HepG2 (cell line): ENCODE data around the gene TFPI. TPM values are rescaled to one million over a fixed set of nuclear protein-coding genes. Genes with fewer than 3 reads are reported as not detected.

Experiments used
- BRF2 ChIP-seq: sonication (generic); formaldehyde crosslinking; IDR thresholded peaks from 2 replicates; pipeline ENCODE4 v1.8.1; 2022; ENCODE audit warnings: mild to moderate bottlenecking, missing genetic modification reagents
- MTA1 ChIP-seq: sonication (generic); formaldehyde crosslinking; IDR thresholded peaks from 2 replicates; pipeline ENCODE4 v1.4.0; 2020; ENCODE audit warnings: missing genetic modification reagents, mild to moderate bottlenecking, borderline replicate concordance
- SP5 ChIP-seq: IDR thresholded peaks from 2 replicates; pipeline ENCODE4 v1.6.1; 2016; ENCODE audit warnings: low read depth, borderline replicate concordance
- STAT5B ChIP-seq: sonication (generic); formaldehyde crosslinking; IDR thresholded peaks from 2 replicates; pipeline ENCODE4 v1.4.0; 2020; ENCODE audit warnings: missing genetic modification reagents
- SUZ12 ChIP-seq: fragments of 150-350 bp; IDR thresholded peaks from 2 replicates; pipeline ENCODE4 v1.6.1; 2014; ENCODE audit warnings: low read depth, low read length
- TAF1 ChIP-seq: sonication (generic); formaldehyde crosslinking; IDR thresholded peaks from 2 replicates; pipeline ENCODE4 v1.4.0; 2020; ENCODE audit warnings: missing genetic modification reagents
- TEAD3 ChIP-seq: optimal IDR thresholded peaks from 2 replicates; pipeline ENCODE3; 2016; ENCODE audit warnings: borderline replicate concordance
- TFDP2 ChIP-seq: sonication (generic); formaldehyde crosslinking; IDR thresholded peaks from 2 replicates; pipeline ENCODE4 v1.4.0; 2020; ENCODE audit warnings: missing genetic modification reagents
- TRIM22 ChIP-seq: fragments of 450-650 bp; IDR thresholded peaks from 2 replicates; pipeline ENCODE4 v1.6.1; 2017
- ZBTB7A ChIP-seq: sonication (generic); formaldehyde crosslinking; IDR thresholded peaks from 2 replicates; pipeline ENCODE4 v1.8.0; 2022; ENCODE audit warnings: mild to moderate bottlenecking, missing genetic modification reagents
- ZHX2 ChIP-seq, 2 experiments: sonication (generic) in 1 of 2; formaldehyde crosslinking in 1 of 2; IDR thresholded peaks; 2 replicates each; pipeline versions ENCODE4 v1.6.1 to v1.9.0; 2014 to 2022; ENCODE audit warnings: antibody characterized with exemption in 1 of 2, borderline replicate concordance in 1 of 2, inconsistent platforms in 1 of 2, low read depth in 1 of 2, missing genetic modification reagents in 1 of 2
- ZNF225 ChIP-seq: sonication (generic); formaldehyde crosslinking; IDR thresholded peaks from 2 replicates; pipeline ENCODE4 v1.4.0; 2020; ENCODE audit warnings: mild to moderate bottlenecking, missing genetic modification reagents
- ZNF839 ChIP-seq: sonication (generic); formaldehyde crosslinking; IDR thresholded peaks from 2 replicates; pipeline ENCODE4 v1.4.0; 2020; ENCODE audit warnings: missing genetic modification reagents, mild to moderate bottlenecking, borderline replicate concordance
- polyA plus RNA-seq, 8 experiments: library from polyadenylated mRNA; depleted of rRNA in 3 of 8; stranded (reverse) in 7 of 8; unstranded in 1 of 8; fragments of >200 nt; fragmentation: Illumina TruSeq in 4 of 8; extraction: Trizol in 4 of 8; gene quantifications; 2 replicates each; pipeline versions ENCODE4 v1.2.1 to v1.2.3, GENCODE V29; 2011 to 2016; ENCODE audit warnings: low read depth in 4 of 8, missing spikeins in 1 of 8, mixed read lengths in 1 of 8; ENCODE audit not compliant: insufficient read depth in 1 of 8
- total RNA-seq, 5 experiments: library from RNA; depleted of rRNA; stranded (reverse); fragments of >200 nt; fragmentation: Illumina TruSeq; extraction: Trizol; gene quantifications; 2 replicates each; pipeline ENCODE4 v1.2.3, GENCODE V29; 2016; ENCODE audit warnings: low read depth in 1 of 5
- TF ChIP-seq, protein P1 (sequence below), 2 experiments: sonication (generic) in 1 of 2; formaldehyde crosslinking in 1 of 2; IDR thresholded peaks; 2 replicates each; pipeline versions ENCODE4 v1.4.0 to v1.6.1; 2018 to 2020; ENCODE audit warnings: missing genetic modification reagents in 2 of 2, borderline replicate concordance in 1 of 2, low read depth in 1 of 2, mild to moderate bottlenecking in 1 of 2, missing biosample characterization in 1 of 2

The TFPI gene
- total and polyA plus RNA-seq, 2 of the 13 experiments (the other 11 are each of a cell fraction or from before 2014, with no cell fraction given): 301 to 436 TPM

- TF ChIP-seq SP5 (CRISPR knock-in tag): no peak
- TF ChIP-seq TRIM22: no peak
- TF ChIP-seq TEAD3: peak; percentile 61
- TF ChIP-seq TAF1 (CRISPR knock-in tag): no peak
- TF ChIP-seq MTA1 (CRISPR knock-in tag): no peak
- TF ChIP-seq, protein P1, sequence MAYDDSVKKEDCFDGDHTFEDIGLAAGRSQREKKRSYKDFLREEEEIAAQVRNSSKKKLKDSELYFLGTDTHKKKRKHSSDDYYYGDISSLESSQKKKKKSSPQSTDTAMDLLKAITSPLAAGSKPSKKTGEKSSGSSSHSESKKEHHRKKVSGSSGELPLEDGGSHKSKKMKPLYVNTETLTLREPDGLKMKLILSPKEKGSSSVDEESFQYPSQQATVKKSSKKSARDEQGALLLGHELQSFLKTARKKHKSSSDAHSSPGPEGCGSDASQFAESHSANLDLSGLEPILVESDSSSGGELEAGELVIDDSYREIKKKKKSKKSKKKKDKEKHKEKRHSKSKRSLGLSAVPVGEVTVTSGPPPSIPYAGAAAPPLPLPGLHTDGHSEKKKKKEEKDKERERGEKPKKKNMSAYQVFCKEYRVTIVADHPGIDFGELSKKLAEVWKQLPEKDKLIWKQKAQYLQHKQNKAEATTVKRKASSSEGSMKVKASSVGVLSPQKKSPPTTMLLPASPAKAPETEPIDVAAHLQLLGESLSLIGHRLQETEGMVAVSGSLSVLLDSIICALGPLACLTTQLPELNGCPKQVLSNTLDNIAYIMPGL (CRISPR knock-in tag; IDR thresholded peaks at IDR 0.05; ENCODE audit: borderline replicate concordance in 1 of 2, low read depth in 1 of 2): no peak
- TF ChIP-seq ZHX2 (IDR thresholded peaks at IDR 0.05; ENCODE audit: low read depth): no peak
- TF ChIP-seq ZHX2 (CRISPR knock-in tag; IDR thresholded peaks at IDR 0.05; ENCODE audit: borderline replicate concordance): no peak
- no peak for TF ChIP-seq ZNF839 (CRISPR knock-in tag)
- no peak for TF ChIP-seq SUZ12
- TF ChIP-seq BRF2 (CRISPR knock-in tag): no peak
- TF ChIP-seq ZBTB7A (CRISPR knock-in tag): no peak
- TF ChIP-seq ZNF225 (CRISPR knock-in tag): no peak
- TF ChIP-seq STAT5B: no peak
- no peak for TF ChIP-seq TFDP2 (CRISPR knock-in tag)
Measured at GRCh38 chr2:187431911-187432310, 122.3 kb downstream of the TFPI start (continued).
